ELF-1 (cell line): Measurements from ENCODE around the gene GJA5.
A peak's percentile ranks its signal among the peaks of the same experiment; 100 is the strongest.

Source experiments
- DNase-seq: peaks from one replicate; pipeline ENCODE4 v3.0.0-alpha.2; 2016; ENCODE audit warnings: low read depth, low spot score

GJA5 gene

GRCh38 chr1:147760481-147761260 is at the start of gene GJA5:
Gene GJA5 (minus strand): TSS chr1:147760602. CDS start chr1:147759238, 1,364 bp downstream.
- no peak for DNase-seq

GRCh38 chr1:147809236-147809635 is 48.8 kb upstream of the GJA5 start:
- DNase-seq = no peak

- DNase-seq = no peak
Measured at GRCh38 chr1:147808025-147808424, 47.6 kb upstream of the GJA5 start.

GRCh38 chr1:147807405-147807804 is 47.0 kb upstream of the GJA5 start:
- DNase-seq = peak; percentile 43

- DNase-seq = no peak
Measured at GRCh38 chr1:147804942-147805723, 44.7 kb upstream of the GJA5 start.

GRCh38 chr1:147800804-147801203 is 40.4 kb upstream of the GJA5 start:
- DNase-seq = no peak

GRCh38 chr1:147798731-147799130 is 38.3 kb upstream of the GJA5 start:
- DNase-seq = no peak

GRCh38 chr1:147794570-147794969 is 34.2 kb upstream of the GJA5 start:
- DNase-seq = no peak

GRCh38 chr1:147791876-147792275 is 31.5 kb upstream of the GJA5 start:
- DNase-seq = no peak

- DNase-seq = no peak
Measured at GRCh38 chr1:147787765-147788164, 27.4 kb upstream of the GJA5 start.

GRCh38 chr1:147786536-147786935 is 26.1 kb upstream of the GJA5 start:
- DNase-seq = no peak

GRCh38 chr1:147785794-147786506 is 25.5 kb upstream of the GJA5 start:
- DNase-seq = no peak

GRCh38 chr1:147784941-147785340 is 24.5 kb upstream of the GJA5 start:
- DNase-seq = no peak

- DNase-seq = peak; percentile 42
Measured at GRCh38 chr1:147781056-147781471, 20.7 kb upstream of the GJA5 start.

- DNase-seq = no peak
Measured at GRCh38 chr1:147777694-147778093, 17.3 kb upstream of the GJA5 start.

- no peak for DNase-seq
Measured at GRCh38 chr1:147773215-147773715, 12.9 kb upstream of the GJA5 start.

- DNase-seq = no peak
Measured at GRCh38 chr1:147772570-147772969, 12.2 kb upstream of the GJA5 start.

GRCh38 chr1:147771226-147772125 is 11.1 kb upstream of the GJA5 start:
- no peak for DNase-seq

- DNase-seq = no peak
Measured at GRCh38 chr1:147769106-147769505, 8.7 kb upstream of the GJA5 start.

- no peak for DNase-seq
Measured at GRCh38 chr1:147768582-147768981, 8.2 kb upstream of the GJA5 start.

GRCh38 chr1:147768101-147768500 is 7.7 kb upstream of the GJA5 start:
- no peak for DNase-seq
